HepG2 (cell line): Measurements from ENCODE around the gene CDC42SE2. TPM values are rescaled to one million over a fixed set of nuclear protein-coding genes. Genes with fewer than 3 reads are reported as not detected.

Experiments
- AHR ChIP-seq: IDR thresholded peaks from 2 replicates; pipeline ENCODE4 v1.6.1; 2018; ENCODE audit warnings: missing genetic modification reagents, missing compliant biosample characterization
- ATF2 ChIP-seq: sonication (generic); formaldehyde crosslinking; IDR thresholded peaks from 2 replicates; pipeline ENCODE4 v1.4.0; 2020; ENCODE audit warnings: missing genetic modification reagents
- DMTF1 ChIP-seq: sonication (generic); formaldehyde crosslinking; IDR thresholded peaks from 2 replicates; pipeline ENCODE4 v1.4.0; 2020; ENCODE audit warnings: mild to moderate bottlenecking, missing genetic modification reagents
- FOXO4 ChIP-seq: sonication (generic); formaldehyde crosslinking; conservative IDR thresholded peaks from 2 replicates; pipeline ENCODE4 v1.8.1; 2023; ENCODE audit warnings: missing genetic modification reagents
- GFI1 ChIP-seq: sonication (generic); formaldehyde crosslinking; IDR thresholded peaks from 2 replicates; pipeline ENCODE4 v1.5.0; 2020; ENCODE audit warnings: missing genetic modification reagents, mild to moderate bottlenecking, borderline replicate concordance
- MAFG ChIP-seq: sonication (generic); formaldehyde crosslinking; IDR thresholded peaks from 2 replicates; pipeline ENCODE4 v1.5.1; 2020; ENCODE audit warnings: mild to moderate bottlenecking, missing genetic modification reagents
- MIXL1 ChIP-seq: IDR thresholded peaks from 2 replicates; pipeline ENCODE4 v1.6.1; 2016
- NCOA1 ChIP-seq: sonication (generic); formaldehyde crosslinking; IDR thresholded peaks from 2 replicates; pipeline ENCODE4 v1.9.0; 2021; ENCODE audit warnings: missing genetic modification reagents
- ONECUT2 ChIP-seq: sonication (generic); formaldehyde crosslinking; IDR thresholded peaks from 2 replicates; pipeline ENCODE4 v1.4.0; 2020; ENCODE audit warnings: missing genetic modification reagents
- POLR2G ChIP-seq: fragments of 200-400 bp; formaldehyde crosslinking; IDR thresholded peaks from 2 replicates; pipeline ENCODE4 v1.6.1; 2018; ENCODE audit warnings: mild to moderate bottlenecking, low read depth, low read length, moderate library complexity
- RBM39 ChIP-seq: fragments of 200-400 bp; formaldehyde crosslinking; IDR thresholded peaks from one replicate; pipeline ENCODE4 v1.6.1; 2018; ENCODE audit warnings: antibody characterized with exemption, mild to moderate bottlenecking, low read depth, low read length; ENCODE audit not compliant: poor library complexity, severe bottlenecking
- ZBTB38 ChIP-seq: sonication (generic); formaldehyde crosslinking; IDR thresholded peaks from 2 replicates; pipeline ENCODE4 v1.5.1; 2020; ENCODE audit warnings: mild to moderate bottlenecking, missing genetic modification reagents
- ZFX ChIP-seq: sonication (generic); formaldehyde crosslinking; IDR thresholded peaks from 2 replicates; pipeline ENCODE4 v1.4.0; 2020; ENCODE audit warnings: mild to moderate bottlenecking, low read depth, missing genetic modification reagents, moderate library complexity
- ZKSCAN8 ChIP-seq: IDR thresholded peaks from 2 replicates; pipeline ENCODE4 v1.6.1; 2016; ENCODE audit warnings: borderline replicate concordance, missing genetic modification reagents, missing compliant biosample characterization
- ZNF274 ChIP-seq: sonication (generic); formaldehyde crosslinking; IDR thresholded peaks from 2 replicates; pipeline ENCODE4 v1.5.1; 2020; ENCODE audit warnings: mild to moderate bottlenecking, missing genetic modification reagents
- ZNF430 ChIP-seq: sonication (generic); formaldehyde crosslinking; IDR thresholded peaks from 2 replicates; pipeline ENCODE4 v1.9.0; 2021; ENCODE audit warnings: mild to moderate bottlenecking, missing genetic modification reagents
- ZNF432 ChIP-seq: sonication (generic); formaldehyde crosslinking; IDR thresholded peaks from 2 replicates; pipeline ENCODE4 v1.5.0; 2020; ENCODE audit warnings: missing genetic modification reagents, mild to moderate bottlenecking, borderline replicate concordance
- ZSCAN12 ChIP-seq: sonication (generic); formaldehyde crosslinking; IDR thresholded peaks from 2 replicates; pipeline ENCODE4 v1.9.0; 2021; ENCODE audit warnings: mild to moderate bottlenecking, missing genetic modification reagents
- polyA plus RNA-seq, 8 experiments: library from polyadenylated mRNA; depleted of rRNA in 3 of 8; stranded (reverse) in 7 of 8; unstranded in 1 of 8; fragments of >200 nt; fragmentation: Illumina TruSeq in 4 of 8; extraction: Trizol in 4 of 8; gene quantifications; 2 replicates each; pipeline versions ENCODE4 v1.2.1 to v1.2.3, GENCODE V29; 2011 to 2016; ENCODE audit warnings: low read depth in 4 of 8, missing spikeins in 1 of 8, mixed read lengths in 1 of 8; ENCODE audit not compliant: insufficient read depth in 1 of 8
- total RNA-seq, 5 experiments: library from RNA; depleted of rRNA; stranded (reverse); fragments of >200 nt; fragmentation: Illumina TruSeq; extraction: Trizol; gene quantifications; 2 replicates each; pipeline ENCODE4 v1.2.3, GENCODE V29; 2016; ENCODE audit warnings: low read depth in 1 of 5

CDC42SE2 gene
- total and polyA plus RNA-seq, 2 of the 13 experiments (the other 11 are each of a cell fraction or from before 2014, with no cell fraction given) = 19.6 to 25.0 TPM

DNA sequence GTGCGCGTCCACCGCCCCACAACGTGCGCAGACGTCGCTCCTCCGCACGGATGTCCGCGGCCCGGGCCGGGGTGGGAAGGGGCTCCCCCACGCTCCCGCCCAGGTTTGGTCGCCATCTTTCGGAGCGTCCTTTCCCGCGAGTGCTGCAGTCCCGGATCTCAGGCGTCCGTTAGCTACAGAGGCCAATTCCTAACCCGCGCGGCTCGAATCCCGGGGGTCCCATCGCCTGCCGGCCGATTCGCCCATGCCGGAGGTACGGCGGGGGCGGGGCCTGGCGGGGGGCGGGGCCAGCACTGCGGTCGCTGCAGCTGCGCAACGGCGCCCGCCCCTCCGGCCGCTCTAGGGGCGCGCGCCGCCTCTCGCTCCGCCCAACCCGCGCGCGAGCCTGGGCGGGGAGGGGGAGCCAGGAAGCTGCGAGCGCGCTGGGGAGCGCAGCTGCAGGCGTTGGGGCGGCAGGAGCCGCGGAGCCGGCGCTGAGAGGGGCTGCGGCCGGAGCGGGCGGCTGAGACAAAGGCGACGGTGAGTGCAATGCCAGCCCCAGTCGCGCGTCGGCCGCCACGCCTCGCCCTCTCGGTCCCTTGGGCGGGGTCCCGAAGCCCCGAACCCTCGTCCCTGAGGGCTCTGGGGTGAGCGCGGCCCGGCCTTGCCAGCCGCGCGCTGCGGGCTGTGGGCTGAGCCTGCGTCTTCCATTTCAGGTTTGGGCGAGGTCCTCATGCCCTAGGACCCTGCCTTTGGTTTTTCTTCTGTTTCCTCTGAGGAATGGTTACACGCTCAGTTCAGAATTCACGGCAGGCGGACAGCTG lies at the start of gene CDC42SE2 (continued):
- TF ChIP-seq ZNF432 (CRISPR knock-in tag) (no peak), NCOA1 (CRISPR knock-in tag) (peak; percentile 28; the same call in 1 of the 2 replicates), ONECUT2 (CRISPR knock-in tag) (no peak), ZKSCAN8 (CRISPR knock-in tag) (no peak), AHR (CRISPR knock-in tag) (peak; percentile 50; the same call in 1 of the 2 replicates), ZNF430 (CRISPR knock-in tag) (0 out of 2 replicates have a peak, but pooled peaks have one; percentile 58), FOXO4 (no peak), MIXL1 (CRISPR knock-in tag) (no peak), ZSCAN12 (CRISPR knock-in tag) (no peak), MAFG (CRISPR knock-in tag) (no peak), ATF2 (CRISPR knock-in tag) (no peak; the same call in 1 of the 2 replicates), GFI1 (CRISPR knock-in tag) (no peak), RBM39 (peak; percentile 57), ZNF274 (CRISPR knock-in tag) (peak; percentile 64), ZFX (CRISPR knock-in tag) (peak; percentile 89), DMTF1 (CRISPR knock-in tag) (no peak), POLR2G (peak; percentile 84), ZBTB38 (peak; percentile 28; the same call in 1 of the 2 replicates)
